LNCaP clone FGC (cell line): ENCODE results near the gene USP49.
A peak's percentile ranks its signal among the peaks of the same experiment; 100 is the strongest.
"Not testable (repeated sequence)": the region's sequence is repeated elsewhere in the genome, so short reads cannot be mapped to it uniquely, and the experiment has no call there.

Experiments used
- DNase-seq: peaks from one replicate; pipeline ENCODE4 v3.0.0-alpha.2; 2011; ENCODE audit warnings: low read depth
- H3K4me3 ChIP-seq: 2 replicates; pipeline ENCODE4 v1.5.1; 2011; ENCODE audit warnings: mild to moderate bottlenecking, low read depth, low read length, control low read depth
- TF ChIP-seq, protein P1 (sequence below): IDR thresholded peaks from 2 replicates; pipeline ENCODE4 v1.5.1; 2012; ENCODE audit warnings: mild to moderate bottlenecking; ENCODE audit not compliant: control insufficient read depth, insufficient read depth; ENCODE audit errors: extremely low read depth

Gene USP49

DNA sequence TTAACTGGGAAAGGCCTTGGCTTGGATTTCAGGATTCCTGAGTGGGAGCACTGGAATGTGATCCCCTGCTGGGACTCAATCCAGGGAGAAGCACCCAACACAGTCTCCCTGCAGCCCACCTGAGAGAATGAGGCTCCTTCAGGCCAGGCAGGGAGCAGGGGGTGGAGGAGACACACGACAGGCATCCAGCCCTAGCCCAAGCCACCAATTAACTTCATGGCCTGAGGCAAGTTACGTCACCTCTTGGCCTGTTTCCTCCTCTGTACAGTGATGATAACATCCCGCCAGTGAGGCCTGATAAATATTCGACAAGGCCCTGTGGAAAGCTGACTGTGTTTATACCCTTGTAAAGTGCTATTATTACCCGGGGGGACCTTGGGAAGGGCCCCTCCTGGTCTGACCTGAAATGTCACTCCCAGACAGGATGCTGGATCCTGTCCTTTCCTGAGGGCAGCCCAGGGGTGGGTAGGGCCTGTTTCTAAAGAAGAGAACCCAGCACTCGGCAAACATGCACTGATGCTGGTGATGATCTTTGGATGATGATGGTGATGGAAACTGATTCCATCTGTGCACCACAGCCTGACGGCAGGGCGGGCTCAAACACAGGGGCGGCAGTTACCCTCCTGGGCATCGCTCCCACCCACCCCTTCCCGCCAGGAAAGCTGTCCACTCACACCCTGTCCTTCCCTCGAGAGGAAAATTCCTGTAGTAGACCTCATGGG lies 127.9 kb downstream of the USP49 start:
- H3K4me3 ChIP-seq = no peak overlapping the region
- TF ChIP-seq, protein P1, sequence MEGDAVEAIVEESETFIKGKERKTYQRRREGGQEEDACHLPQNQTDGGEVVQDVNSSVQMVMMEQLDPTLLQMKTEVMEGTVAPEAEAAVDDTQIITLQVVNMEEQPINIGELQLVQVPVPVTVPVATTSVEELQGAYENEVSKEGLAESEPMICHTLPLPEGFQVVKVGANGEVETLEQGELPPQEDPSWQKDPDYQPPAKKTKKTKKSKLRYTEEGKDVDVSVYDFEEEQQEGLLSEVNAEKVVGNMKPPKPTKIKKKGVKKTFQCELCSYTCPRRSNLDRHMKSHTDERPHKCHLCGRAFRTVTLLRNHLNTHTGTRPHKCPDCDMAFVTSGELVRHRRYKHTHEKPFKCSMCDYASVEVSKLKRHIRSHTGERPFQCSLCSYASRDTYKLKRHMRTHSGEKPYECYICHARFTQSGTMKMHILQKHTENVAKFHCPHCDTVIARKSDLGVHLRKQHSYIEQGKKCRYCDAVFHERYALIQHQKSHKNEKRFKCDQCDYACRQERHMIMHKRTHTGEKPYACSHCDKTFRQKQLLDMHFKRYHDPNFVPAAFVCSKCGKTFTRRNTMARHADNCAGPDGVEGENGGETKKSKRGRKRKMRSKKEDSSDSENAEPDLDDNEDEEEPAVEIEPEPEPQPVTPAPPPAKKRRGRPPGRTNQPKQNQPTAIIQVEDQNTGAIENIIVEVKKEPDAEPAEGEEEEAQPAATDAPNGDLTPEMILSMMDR = no peak
- peak; percentile 96 for DNase-seq

DNA sequence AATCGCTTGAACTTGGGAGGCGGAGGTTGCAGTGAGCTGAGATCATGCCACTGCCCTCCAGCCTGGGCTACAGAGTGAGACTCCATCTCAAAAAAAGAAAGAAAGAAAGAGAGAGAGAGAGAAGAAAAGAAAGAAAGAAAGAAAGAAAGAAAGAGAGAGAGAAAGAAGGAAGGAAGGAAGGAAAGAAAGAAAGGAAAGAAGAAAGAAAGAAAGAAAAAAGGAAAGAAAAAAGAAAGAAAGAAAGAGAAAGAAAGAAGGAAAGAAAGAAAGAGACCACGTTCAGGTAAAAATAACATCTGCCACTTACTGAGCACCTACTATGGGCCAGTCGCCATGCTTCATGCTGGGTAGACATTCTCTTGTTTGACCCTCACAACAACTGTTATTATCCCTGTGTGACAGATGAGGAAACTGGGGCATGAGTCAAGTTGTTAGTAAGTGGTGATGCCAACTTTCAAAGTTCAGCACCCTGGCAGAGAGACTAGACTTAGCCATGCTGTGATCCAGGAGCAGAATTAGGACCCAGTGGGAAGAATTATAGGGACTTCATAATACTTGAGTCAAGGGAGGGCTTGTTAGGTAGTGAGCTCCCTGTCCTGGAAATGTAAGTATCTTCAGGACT lies 129.0 kb downstream of the USP49 start:
- H3K4me3 ChIP-seq, DNase-seq: not testable (repeated sequence)

DNA sequence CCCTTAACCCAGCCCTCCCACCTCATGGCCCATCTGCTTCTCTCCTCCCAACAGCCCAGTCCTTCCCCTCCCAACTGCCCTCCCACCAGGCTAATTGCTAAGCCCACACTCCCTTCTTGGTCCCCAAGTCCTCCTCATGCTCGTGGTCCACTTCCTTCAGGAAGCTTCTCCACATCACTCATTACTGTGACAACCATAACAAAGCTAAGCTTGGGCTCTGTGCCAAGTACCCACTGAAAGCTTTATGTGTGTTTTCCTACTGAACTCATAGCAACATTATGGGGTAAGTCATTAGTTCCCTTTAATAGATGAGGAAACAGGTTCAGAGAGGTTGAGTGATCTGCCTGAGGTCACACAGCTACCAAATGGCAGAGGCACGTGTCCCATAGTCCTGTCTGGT lies 131.7 kb downstream of the USP49 start:
- TF ChIP-seq, protein P1 = no peak
- DNase-seq = no peak
- no peak overlapping the region for H3K4me3 ChIP-seq

DNA sequence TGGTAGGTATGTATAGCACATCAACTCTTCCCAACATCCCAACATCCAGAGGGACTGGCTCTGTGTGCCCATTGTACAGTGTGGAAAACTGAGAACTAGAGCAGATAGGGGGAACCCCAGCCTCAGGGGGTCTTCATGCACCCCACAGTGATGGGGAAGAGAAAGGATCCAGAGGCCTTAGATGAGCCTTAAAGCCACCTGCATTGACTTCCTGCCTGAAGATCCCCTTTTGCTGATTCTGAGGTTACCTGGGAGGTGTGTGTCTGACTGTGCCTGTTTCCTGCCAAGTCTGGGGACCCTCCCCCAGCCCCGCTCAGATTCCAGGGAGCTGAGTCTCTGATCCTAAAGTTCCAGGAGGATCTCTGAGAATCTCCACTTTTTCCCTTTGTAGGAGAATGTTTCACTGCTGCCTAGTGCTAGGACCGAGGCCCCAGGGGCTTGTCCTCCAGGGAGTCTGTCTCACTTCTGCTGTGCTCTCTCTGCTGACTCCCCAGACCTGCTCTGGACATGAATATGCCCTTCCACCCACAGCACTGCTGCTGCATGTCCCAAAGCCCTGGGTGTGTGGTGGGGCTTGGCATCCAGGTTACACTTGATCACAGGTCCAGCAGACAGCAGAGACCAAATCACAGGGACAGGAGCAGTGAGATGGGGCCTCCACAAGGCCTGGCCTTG lies 135.1 kb downstream of the USP49 start:
- TF ChIP-seq, protein P1 = no peak
- no peak for DNase-seq
- no peak overlapping the region for H3K4me3 ChIP-seq

DNA sequence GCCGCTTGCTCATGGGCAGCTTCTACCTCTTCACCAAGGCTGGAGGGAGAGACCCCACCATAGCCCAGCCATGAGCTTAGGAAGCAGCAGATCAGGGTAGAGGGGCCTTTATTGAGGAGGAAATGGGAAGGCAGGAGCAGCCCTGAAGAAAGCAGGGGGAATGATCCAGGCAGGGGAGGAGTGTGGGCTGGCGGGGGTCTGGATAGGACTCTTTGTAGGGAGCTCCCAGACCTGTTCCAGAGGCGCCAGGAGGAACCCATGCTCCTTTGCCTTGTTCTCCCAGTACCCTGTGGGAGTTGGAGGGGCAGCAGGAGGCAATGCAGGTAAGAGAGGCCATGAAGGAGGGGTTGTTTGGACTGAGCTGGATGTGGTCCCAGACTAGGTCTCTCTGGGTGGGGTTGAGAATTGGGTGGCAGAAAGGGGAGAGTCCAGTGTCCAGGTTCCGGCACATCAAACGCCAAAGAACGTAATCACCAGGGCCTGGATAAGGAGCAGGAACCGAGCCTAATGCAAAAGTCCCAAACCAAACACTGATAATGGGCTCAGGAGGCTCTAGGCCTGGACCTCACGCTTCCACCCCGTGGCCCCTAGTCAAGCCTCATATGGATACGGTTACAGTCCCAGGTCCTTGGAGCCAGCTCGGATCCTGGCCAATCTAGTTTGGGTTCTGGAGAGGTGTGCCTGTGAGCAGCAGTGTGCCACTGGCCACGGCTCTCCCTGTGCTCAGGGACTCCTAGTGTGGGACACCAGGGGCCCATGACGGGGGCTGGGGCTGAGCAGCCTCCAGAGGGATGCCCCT lies 135.9 kb downstream of the USP49 start:
- H3K4me3 ChIP-seq = no peak overlapping the region
- TF ChIP-seq, protein P1 = no peak
- DNase-seq = no peak

DNA sequence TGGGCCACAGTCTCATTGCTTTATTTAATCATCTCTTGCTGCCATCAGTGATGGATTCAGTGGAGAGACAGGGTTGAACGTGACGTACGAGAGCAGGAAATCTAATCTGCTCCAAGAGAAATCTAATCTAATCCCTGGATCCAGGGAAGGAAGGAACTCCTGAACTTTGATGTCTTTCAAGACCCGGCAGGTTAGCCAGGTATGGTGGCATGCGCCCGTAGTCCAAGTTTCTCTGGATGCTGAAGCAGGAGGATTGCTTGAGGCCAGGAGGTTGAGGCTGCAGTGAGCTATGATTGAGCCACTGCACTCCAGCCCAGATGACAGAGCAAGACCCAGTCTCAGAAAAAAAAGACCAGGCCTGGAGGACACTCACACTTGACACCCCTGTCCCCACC lies 136.5 kb downstream of the USP49 start:
- H3K4me3 ChIP-seq = no peak overlapping the region
- TF ChIP-seq, protein P1 = no peak
- DNase-seq = no peak
